NCI-H146 (cell line): Measurements from ENCODE around the gene TMEM127.
"Not testable (repeated sequence)": the region's sequence is repeated elsewhere in the genome, so short reads cannot be mapped to it uniquely, and the experiment has no call there.

Experiments used
- DNase-seq: peaks from one replicate; lab custom pipeline; 2025; lab: John Stamatoyannopoulos, UW

The TMEM127 gene

GRCh38 chr2:96265840-96266679, at the start of gene TMEM127, which contains the start of gene CIAO1:
TSS of gene TMEM127 (minus strand) at chr2:96265997. CDS start at chr2:96265381, 616 bp downstream.
TSS of gene CIAO1 (plus strand) at chr2:96266225. CDS start at chr2:96266351, 126 bp downstream.
- DNase-seq: peak; percentile 98

GRCh38 chr2:96315005-96315399, 49.2 kb upstream of the TMEM127 start:
- DNase-seq: no peak

- DNase-seq: no peak
Observed at GRCh38 chr2:96308248-96308647, 42.5 kb upstream of the TMEM127 start.

- no peak for DNase-seq
Observed at GRCh38 chr2:96306370-96306769, 40.6 kb upstream of the TMEM127 start.

- DNase-seq: no peak
Observed at GRCh38 chr2:96305979-96306308, 40.1 kb upstream of the TMEM127 start.

GRCh38 chr2:96305091-96305978, 39.5 kb upstream of the TMEM127 start, which contains the start of gene SNRNP200:
TSS of gene SNRNP200 (minus strand) at chr2:96305546. CDS start at chr2:96305437, 109 bp downstream.
- DNase-seq: peak; percentile 84

- DNase-seq: no peak
Observed at GRCh38 chr2:96304606-96305005, 38.8 kb upstream of the TMEM127 start.

GRCh38 chr2:96301865-96302264, 36.1 kb upstream of the TMEM127 start:
- no peak for DNase-seq

- no peak for DNase-seq
Observed at GRCh38 chr2:96296925-96297324, 31.1 kb upstream of the TMEM127 start.

- DNase-seq: not testable (repeated sequence)
Observed at GRCh38 chr2:96294271-96294670, 28.5 kb upstream of the TMEM127 start.

- DNase-seq: no peak
Observed at GRCh38 chr2:96291751-96292150, 26.0 kb upstream of the TMEM127 start.

- no peak for DNase-seq
Observed at GRCh38 chr2:96287273-96287856, 21.6 kb upstream of the TMEM127 start.

- no peak for DNase-seq
Observed at GRCh38 chr2:96276787-96277499, 11.1 kb upstream of the TMEM127 start.

GRCh38 chr2:96274355-96275056, 8.7 kb upstream of the TMEM127 start:
- no peak for DNase-seq

GRCh38 chr2:96273763-96274162, 8.0 kb upstream of the TMEM127 start:
- no peak for DNase-seq

- DNase-seq: no peak
Observed at GRCh38 chr2:96271995-96272394, 6.2 kb upstream of the TMEM127 start.

GRCh38 chr2:96267159-96267971, 1.6 kb upstream of the TMEM127 start:
- peak; percentile 43 for DNase-seq

- DNase-seq: peak; percentile 55
Observed at GRCh38 chr2:96265349-96265839, 403 bp downstream of the TMEM127 start.

GRCh38 chr2:96264656-96265348, 995 bp downstream of the TMEM127 start:
- DNase-seq: peak; percentile 36
